Measurements from ENCODE around the gene SARS2.

DNA sequence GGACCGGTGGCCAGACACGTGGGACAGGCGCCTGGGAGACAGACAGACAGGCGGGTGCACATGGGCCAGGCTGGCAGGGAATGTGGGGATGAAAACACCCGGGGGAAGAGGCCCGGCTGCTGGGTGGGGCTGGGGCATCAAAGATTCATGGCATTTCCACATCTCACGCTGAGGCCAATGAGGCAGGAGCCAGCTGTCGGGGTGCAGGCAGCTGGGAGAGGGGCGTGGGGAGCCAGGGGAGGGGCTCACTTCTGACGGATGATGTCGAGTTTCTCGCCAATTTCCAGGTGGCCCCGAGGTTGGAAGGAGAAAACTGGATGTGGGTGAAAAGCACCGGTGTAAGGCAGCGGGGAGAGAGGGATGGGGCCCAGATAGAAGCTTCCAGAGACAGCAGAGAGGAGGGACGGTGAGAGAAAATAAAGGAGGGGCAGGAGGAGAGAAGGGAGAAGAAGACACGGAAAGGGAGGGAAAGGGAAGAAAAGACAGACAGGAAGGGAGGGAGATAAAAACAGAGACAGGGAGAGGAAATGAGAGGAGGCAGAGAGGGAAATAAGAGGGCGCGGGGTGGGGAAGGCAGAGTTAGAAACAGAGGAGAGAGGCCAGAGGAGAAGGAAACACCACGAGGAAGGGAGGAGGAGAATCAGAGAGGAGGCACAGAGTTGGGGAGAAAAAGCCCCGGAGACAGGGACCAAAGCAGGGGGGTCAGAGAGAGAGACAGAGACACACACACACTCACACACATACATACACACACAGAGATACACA, 10.5 kb downstream of the SARS2 start:
- TF ChIP-seq POLR2AphosphoS5 (IDR thresholded peaks at IDR 0.05; ENCODE audit: borderline replicate concordance, low read depth, low read length) (no peak), EZH2 (IDR thresholded peaks at IDR 0.05) (no peak)
